Fibroblast of skin of right quadriceps (primary cell): ENCODE data around the gene ETS1.

Experiments used
- DNase-seq: peaks from one replicate; pipeline ENCODE4 v3.0.0-alpha.2; 2013

Gene ETS1

GRCh38 chr11:128421577-128422330 is 165.6 kb downstream of the ETS1 start:
- peak; percentile 70 for DNase-seq

- DNase-seq = peak; percentile 77
Observed at GRCh38 chr11:128420951-128421350, 166.4 kb downstream of the ETS1 start.

- DNase-seq = peak; percentile 20
Observed at GRCh38 chr11:128420265-128420664, 167.1 kb downstream of the ETS1 start.

- DNase-seq = no peak
Observed at GRCh38 chr11:128419012-128419767, 168.2 kb downstream of the ETS1 start.

- peak; percentile 94 for DNase-seq
Observed at GRCh38 chr11:128417607-128418324, 169.6 kb downstream of the ETS1 start.

- DNase-seq = no peak
Observed at GRCh38 chr11:128416976-128417375, 170.4 kb downstream of the ETS1 start.

- DNase-seq = peak; percentile 41
Observed at GRCh38 chr11:128415539-128415938, 171.8 kb downstream of the ETS1 start.

GRCh38 chr11:128412847-128413791 is 174.2 kb downstream of the ETS1 start:
- no peak for DNase-seq

- DNase-seq = no peak
Observed at GRCh38 chr11:128411812-128412211, 175.5 kb downstream of the ETS1 start.

- DNase-seq = no peak
Observed at GRCh38 chr11:128411150-128411549, 176.2 kb downstream of the ETS1 start.

- peak; percentile 93 for DNase-seq
Observed at GRCh38 chr11:128409476-128409875, 177.9 kb downstream of the ETS1 start.
